CD4-positive, alpha-beta T cell treated with Interleukin-10 for 1 hour (primary cell): Measurements from ENCODE around the gene TBC1D5.

Experiments
- DNase-seq: peaks from one replicate; pipeline ENCODE4 v3.0.0-alpha.2; 2020

The TBC1D5 gene

DNA sequence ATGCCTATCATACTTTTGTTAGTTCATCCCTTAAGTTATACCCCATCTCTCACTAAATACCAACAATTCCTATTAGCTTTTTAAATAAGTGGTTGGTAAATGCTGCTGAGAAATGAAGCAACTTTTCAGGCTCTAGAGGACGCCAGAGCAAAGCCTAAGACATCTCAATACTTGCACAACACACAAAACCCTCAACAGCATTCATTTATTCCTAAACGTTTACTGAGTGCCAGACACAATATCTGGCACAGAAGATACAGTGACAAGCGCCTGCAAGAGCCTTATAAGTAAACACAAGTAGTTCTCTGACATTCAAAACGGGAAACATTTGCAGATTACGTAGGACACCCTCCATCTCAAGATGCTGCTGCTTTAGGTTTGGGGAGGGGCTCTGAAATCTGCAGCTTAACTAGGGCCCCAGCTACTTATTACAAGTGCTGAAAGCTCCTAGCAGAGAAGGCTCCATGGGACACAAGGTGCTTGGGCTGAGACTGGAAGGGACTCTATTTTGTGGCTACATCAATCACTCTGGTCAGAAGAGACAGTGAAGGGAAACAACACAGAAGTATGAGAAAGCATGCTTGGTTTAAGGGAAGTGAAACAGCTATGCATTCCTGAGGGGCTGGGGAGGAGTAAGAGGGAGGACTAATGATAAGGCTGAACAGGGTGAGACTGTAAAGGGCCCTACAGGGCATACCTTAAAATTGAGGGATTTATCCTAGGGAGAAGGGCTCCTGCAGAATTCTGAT lies 546.4 kb downstream of the TBC1D5 start:
- DNase-seq, result no peak

DNA sequence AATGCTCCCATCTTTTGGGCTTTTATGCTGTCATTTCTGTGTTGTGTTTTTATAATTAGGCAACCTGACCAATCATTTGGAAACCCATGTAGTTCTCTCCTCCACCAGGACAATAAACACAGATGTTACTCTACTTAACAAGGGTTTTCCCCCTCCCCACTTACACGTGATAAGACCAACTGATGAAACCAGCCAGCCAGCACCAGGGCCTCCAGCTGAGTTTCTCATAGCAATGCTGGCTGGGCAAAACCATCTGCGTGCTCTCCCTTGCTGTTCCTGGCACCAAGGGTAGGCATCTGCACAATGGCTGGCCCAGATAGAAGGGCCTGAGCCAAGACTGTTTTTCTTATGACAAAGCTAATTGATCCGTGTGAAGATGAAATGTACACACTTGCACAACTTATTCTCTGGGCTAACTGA lies 547.2 kb downstream of the TBC1D5 start:
- no peak for DNase-seq

DNA sequence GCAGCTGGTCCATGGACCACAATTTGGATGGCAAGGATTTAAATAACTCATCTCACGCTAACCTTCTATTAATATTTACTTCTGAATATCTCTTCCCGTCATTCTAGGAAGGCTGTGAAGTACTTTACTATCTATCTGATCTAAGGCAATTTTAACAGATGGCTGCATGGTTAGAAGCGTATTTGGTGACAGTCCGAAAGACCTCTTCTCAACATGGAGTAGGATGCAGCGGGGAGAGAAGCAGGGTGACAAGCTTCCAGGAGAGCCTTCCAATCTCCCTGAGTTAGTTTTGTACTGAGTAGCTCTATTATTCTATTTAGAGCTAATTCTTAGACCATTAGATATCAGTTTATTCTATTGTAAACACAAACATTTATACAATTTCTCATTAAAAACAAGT lies 548.3 kb downstream of the TBC1D5 start:
- DNase-seq, result no peak

DNA sequence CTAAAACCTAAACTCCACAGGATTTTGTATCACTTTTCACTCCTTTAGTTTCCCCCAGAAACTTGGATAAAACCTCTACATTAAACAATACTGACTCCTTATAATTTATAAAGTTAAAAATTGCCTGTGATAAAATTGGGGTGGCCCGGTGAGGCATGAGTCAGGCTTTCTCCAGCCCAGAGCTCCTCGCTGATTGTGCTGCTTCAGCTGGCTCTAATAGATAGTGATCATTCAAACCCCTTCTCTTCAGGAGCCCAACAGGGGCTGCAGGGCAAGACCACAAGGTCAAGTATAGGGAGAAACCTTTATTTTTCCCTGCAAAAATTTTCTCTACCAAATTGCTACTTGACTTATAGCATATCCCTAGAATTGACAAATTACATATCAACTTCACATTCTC lies 549.4 kb downstream of the TBC1D5 start:
- no peak for DNase-seq

DNA sequence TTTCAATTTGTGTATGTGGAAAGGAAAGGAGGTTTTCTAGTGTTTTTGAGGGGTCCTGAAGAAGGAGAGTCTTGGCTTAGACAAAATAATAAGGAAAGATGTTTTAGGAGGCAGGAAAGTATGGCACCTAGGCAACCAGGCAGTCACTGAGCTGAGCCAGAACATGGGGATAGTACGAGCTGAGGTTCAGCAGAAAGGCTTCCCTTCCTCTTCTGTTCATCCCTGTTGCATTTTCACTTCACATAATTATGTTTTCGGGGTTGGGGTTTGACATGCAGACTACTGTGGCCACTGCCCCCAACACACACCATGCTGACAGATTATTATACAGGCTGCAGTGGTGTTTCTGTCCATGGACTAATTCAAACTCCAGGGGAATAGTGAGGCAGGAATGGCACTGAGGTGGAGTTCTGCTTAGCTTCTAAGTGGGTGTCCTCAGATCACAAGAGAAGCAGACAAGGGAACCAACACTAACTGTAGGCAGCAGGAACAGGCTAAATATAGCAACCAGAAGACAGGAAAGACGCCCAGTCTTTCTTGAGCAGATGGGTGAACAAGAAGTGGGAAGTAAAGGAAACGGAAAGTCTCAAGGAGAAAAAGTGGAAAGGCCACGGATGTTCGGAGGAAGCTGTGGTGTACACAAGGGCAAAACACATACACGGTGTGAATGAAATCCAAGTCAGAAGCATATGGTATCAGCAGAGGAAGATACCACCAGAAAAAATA lies 551.9 kb downstream of the TBC1D5 start:
- DNase-seq, result no peak

DNA sequence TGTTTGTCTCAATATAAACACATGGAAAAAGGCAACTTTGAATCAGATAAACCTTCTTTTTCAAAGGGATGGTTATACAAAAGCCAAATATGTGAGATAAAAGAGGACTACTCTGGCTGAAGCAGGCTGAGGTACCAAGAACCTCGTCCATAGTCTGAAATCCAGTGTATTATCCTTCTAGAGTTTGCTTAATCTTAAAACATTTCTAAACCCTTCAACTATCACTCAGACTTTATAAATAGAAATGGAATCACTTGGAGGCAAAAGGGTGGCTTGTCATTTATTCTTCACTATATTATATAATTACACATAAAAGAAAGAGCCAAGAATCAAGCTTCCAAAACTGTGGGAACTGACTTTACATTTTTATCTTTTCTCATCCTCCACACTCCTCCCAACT lies 554.1 kb downstream of the TBC1D5 start:
- DNase-seq, result no peak

DNA sequence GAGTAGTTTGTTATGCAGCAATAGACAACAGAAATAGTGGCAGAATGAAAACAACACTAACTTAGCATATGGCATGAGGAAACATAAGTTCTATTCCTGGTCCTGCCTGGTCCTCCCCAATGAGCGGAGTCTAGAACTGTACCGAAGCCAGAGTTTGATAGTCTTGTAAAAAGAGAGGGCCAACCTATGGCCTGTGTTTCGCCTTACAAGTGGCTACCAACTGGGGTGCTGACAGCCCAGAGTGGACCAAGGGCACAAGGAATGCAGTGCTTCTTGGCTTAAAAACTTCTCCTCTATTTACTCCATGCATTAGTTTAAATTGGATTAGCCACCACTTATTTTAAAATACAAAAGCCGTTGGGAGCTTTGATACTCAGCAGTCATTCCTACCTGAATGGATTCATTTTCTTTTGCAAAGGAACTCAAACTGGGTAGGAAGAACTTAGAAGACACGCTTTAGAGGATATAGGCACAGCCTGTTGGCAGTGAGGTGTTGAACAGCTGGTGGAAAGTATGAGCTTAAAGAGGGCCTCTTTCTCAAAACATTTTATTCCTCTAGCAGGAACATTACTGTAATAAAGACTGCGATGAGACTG lies 554.7 kb downstream of the TBC1D5 start:
- no peak for DNase-seq

DNA sequence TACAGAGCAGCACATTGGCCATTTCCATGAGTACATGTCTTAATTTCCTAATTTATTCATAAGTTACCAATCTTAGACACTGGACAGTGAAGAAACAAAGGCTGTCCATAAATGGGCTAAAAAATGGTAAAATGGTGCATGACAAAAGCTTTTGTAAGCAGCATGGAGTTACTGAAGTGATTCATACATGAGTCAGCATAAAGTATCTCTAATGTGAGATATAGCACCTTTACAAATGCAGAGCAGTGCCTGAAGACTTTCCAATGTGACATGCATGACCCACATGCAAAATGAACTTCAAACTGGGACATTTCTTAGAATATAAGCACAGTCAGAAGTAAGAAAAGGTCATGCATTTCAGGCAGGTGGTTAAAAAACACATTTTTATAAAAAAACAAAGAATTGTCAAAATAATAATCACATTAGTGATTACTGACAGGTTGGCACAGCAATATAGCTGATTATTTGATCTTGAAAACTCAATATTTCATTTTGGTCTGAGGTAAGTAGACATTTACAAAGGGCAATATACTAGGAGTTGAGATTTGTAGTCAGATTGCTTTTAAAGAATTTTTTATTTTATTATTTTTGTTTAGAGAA lies 558.4 kb downstream of the TBC1D5 start:
- DNase-seq, result no peak

DNA sequence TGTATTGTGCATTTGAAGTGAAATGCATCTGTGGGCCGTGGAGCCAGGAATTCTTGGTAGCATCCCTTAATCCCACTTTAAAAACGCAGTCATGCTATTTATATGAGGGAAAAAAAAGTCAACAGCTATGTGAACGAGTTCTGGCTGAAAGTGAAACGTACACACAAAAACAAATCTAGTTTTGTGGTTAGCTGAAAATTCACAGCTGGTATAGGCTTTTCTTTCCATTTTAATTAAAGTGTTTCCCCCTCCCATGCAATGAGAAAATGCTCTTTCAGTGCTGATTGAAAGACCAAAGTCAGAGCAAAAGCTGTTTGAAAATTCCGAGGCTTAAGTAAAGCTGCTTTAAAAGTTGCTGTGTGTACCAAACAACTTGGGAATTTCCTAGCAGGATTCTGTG lies 560.3 kb downstream of the TBC1D5 start:
- no peak for DNase-seq

DNA sequence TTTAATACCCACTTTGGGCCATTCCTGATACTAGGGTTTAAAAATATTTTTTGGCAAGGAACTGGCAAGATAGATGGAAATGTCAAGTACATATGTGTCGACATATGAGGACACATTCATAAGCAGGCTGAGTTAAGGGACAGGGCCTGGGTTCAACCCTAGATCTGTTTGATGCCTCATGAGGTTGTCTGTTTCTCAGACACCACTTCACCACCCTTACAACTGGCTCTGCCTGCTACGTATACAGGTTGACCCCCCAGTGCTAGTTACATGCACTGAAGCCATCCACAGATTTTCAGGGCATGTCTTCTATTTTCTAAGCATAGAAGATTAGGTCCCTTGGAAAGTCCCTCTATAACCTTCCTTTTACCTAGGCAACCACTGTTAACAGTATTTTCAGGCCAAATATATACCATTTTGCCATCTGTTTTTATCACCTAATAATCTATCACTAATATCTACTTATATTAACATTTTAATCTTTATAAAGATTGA lies 561.0 kb downstream of the TBC1D5 start:
- DNase-seq, result no peak

DNA sequence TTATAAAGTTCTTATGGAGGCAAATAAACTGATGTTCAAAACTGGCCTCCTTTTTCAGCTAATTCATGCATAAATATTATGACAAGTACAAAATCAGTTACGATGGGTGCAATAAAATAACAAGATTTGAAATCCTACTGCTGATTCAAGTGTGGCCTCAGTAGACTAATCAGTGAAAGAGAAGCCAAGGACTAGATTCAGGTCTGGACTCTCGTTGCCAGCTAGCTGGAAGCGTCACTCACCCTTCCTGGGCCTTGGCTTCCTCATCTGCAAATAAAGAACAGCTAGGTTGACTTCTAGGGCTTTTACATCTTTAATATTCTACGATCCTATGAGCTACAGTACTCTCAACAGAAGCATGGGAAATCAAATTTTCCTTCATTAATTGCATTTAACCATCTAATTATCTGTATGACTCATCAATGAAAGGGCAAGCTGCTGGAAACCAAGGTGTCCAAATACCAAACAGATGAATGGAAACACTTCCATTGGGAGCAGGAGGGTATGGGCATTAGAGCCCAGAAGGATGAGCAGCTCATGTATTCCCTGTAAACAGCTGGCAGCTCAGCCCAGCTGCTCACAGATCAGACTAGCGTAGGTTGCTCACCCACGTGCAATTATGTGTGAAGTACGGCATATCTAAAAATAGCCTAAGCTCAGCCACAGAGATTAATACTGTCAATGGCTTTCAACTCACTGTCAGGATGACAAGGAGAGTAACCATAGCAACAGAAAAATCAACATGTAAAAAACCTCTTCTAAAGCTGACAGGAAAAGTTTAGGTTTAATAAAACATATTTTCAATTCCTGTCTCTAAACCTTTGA lies 562.8 kb downstream of the TBC1D5 start:
- DNase-seq, result peak; percentile 59

DNA sequence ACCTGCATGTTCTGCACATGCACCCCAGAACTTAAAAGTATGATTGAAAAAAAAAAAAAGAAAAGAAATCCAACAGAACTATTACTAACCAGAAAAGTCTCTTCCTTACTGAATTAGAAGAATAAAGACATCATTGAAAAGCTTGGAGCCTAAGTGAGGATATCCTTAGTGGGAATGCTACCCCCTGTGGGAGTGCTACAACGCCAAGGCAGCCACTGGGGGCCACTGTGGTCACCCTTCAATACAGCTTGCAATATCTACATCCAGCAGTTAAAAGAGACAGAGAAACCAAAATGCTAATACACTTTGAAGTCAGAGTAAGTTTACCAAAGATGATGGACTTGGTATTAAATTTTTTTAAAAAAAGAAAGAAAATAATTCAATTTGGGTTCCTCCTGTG lies 565.7 kb downstream of the TBC1D5 start:
- no peak for DNase-seq

DNA sequence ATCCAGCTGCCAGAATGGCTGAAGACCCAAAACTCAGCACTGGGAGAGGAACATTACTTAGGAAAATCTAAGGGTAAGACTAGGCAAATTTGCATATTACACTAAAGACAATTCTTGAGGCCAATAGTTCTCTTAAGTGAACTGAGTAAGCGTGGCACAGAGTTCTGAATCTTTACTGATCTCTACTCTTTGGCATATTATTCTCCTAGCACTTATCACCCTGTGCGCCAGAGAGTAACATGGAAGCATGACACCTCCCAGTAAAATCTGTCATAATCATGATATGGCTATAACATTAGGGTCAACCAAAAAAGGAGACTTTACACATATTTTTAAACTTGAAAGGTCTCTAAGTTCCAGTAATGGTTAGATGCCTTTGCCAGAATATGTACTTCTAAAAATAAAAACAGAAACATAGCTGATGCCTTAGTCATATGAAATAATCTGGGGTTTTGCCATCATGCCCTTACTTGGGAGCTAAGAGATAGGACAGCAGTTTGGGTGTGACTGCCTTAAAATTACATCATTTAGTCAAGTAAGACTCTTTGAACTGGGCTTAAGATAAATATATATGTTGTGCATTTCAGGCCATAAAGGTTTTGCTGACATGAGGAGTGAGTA lies 567.1 kb downstream of the TBC1D5 start:
- no peak for DNase-seq

DNA sequence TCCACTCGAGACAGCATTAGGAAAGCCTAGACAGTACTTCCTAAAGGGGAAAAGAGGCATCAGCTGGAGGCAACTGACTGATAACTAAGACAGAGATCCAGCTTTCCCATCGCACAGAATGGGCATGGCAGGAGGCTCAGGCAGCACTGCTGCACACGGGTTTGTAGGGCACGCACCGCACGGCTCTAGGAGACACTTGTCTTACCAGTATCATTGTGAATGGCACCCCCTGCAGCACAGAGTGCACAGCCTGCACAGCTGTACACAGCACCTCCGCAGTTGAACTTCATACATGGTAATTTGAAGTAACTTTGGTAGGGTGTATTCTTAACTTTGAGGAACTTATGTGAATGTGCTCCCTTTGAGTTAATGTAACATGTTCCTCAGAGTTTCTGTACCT lies 576.1 kb downstream of the TBC1D5 start:
- no peak for DNase-seq

DNA sequence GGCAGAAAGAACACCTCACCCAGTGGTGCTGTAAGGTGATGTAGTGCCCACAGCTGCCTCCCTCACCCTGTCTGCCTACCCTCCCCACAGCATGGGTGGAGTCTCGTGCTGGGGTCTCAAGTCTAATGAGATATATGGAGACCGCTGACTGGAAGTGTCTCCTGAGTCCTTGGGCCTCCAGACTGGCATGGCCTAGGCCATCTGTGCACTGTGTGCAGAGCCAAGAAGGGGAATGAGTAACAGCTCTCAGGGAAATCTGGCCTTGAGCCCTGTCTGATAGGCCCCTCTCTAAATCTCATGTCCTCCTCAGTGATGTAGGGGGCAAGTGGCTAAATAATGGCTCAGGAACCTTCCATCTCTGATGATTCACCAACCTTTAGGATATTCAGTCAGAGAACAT lies 580.3 kb downstream of the TBC1D5 start:
- DNase-seq, result no peak

DNA sequence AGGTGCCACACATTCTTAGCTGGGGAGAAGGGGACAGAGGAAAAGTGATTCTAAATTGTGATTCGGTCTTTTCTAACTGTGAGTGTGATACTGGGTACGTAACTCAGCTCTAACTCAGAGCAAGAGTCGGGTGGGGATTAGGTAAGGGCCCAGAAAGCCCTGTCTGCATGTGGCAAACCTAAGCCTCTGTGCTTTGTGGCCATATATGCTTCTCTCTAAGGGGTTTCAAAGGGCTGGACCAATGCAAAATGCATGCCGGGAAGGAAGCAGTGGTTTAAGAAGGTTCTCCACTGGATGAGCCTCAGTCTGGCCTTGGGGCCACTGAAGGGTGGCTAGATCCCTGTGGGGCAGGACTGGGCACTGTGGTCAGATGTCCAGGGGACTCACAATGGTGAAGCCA lies 581.8 kb downstream of the TBC1D5 start:
- DNase-seq, result no peak

DNA sequence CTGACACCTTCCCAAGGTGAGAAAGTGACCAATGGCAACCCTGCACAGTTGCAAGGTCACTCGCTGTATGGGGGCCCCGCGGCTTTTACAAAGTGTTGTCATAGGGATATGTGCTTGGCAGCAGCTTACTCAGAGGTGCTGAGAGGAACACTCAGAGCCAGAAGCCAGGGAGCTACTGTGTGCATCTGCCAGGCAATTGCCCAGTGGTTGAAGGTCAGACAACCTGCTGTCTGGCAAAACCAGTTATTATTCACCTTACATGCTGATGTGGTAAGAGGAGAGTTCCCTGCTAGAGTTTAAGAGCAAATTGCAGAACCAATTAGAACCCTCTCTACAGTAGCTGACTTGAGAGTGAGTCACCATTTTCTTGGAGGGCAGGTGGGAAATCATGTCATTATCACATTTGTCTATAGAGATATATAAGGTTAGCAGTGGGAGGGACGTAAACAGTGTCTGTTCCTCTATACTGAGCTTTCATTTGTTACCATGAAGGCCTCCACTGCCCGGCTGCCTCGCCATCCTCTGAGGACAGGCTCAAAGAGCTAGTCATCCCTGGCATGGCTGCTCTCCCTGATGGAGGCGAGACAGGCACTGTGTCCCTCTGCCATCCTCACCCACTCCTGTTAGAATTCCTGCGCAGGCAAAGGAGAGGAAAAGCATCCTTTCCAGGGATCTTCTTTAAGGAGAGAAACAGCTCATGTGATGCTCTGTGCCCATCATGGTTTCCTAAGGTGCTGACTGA lies 583.3 kb downstream of the TBC1D5 start:
- no peak for DNase-seq

DNA sequence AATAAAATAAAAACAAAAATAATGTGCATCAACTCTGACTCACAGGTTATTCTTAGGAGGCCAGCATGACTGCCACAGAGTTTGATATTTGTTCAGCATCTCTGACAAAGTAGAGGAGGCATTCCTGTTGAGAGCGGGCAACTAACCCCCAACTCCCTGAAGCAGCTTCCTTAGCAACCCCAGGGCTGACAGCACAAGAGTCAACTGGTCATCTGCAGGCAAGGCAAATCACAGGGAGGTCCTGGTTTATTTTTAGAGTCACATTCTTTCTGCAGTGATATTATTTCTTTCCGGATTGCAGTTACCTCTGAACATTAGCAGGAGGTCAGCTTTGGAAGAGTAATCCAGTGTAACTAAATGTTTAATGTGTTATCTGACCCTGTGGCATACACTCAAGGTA lies 584.7 kb downstream of the TBC1D5 start:
- no peak for DNase-seq

DNA sequence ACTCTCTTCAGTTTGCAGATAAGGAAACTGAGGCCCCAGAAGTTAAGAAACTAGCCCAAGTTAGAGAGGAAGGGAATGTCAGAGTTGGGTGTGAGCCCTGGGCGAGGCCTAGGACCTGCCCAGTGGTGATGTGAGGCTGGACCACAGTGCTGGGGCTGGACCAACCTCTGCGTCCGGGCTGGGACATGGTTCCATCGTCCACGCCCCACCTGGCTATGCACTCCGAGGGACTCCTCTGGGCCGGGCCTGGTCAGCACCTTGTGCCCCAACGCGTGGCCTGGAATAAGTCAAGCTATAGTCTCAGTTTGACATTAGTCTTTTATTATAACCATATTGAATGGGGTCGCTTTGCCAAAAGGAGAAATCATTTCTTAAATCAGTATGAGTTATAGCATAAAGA lies 585.6 kb downstream of the TBC1D5 start:
- no peak for DNase-seq

DNA sequence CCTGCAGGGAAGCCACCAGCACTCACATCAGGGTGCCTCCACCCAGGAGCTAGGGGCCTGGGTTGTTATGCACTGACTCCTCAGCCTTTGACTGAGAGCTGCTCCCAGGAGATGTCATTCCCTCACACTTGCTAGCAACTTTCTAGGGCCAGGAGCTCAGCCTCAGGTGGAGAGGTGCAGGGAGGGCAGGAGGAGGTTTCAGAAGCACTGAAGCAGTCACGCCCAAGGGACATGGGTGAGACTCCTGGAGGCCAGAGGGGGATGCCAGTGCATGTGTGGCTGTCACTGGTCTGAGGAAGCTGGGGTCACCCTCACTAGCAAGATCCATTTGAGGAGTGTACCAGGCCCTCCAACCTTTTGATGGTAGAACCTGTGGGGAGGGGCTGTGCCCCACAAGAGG lies 586.5 kb downstream of the TBC1D5 start:
- no peak for DNase-seq

DNA sequence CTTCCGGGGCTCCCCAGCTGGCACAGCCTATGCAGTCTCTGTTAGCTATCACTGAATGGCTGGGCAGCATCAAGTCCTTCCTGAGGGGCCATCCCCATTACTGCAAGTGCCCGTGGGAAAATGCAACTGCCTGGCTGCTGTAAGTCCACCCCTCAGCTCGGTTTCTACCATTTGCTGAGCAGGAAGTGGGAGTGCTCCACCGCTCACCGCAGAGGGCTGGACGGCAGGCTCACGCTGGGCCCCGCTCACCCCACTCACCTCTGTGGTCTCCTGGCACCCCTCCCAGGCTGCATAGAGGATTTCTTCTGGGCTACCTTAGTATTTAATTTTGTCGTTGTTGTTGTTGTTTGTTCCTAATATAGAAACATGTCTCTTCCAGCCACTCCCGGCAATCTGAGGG lies 587.5 kb downstream of the TBC1D5 start:
- peak; percentile 10 for DNase-seq

DNA sequence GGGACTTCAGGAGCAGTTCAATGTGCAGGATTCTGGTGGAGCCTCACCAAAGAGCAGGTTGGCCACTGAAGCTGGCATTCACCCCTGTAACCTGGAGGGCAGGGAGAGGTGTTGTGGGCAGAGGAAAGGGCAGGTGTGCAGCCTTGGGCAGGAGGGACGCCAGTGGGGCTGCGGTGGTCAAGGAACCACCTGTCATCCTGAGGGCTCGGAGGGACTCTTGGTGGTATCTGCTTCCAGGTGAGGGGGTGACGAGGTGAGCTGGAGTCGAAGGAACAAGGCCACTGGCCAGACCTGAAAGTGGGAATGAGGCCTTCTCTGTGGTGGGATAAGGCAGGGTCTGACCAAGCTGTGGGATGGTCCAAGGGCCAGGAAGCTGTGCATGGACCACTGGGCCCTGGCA lies 588.2 kb downstream of the TBC1D5 start:
- no peak for DNase-seq
